Common myeloid progenitor, CD34-positive (primary cell): Measurements from ENCODE around the gene SERINC2.

Source experiments
- CTCF ChIA-PET: fragments of 350-600 bp; sonication (Branson Sonifier 250); formaldehyde crosslinking; loops from one replicate; lab custom pipeline; 2021; ENCODE audit warnings: antibody characterized with exemption; lab: Charles Lee
- POLR2A ChIA-PET: fragments of 350-600 bp; sonication (Branson Sonifier 250); formaldehyde crosslinking; loops from one replicate; lab custom pipeline; 2021; ENCODE audit warnings: antibody characterized with exemption; lab: Charles Lee
- DNase-seq, 3 donors: peaks; one replicate each; pipeline versions ENCODE4 v3.0.0 to v3.0.0-alpha.2; 2013
- H3K27ac ChIP-seq, 2 experiments: 1 replicate in 1 of 2; 2 replicates in 1 of 2; pipeline ENCODE4 v1.7.0; 2013; ENCODE audit warnings: inconsistent platforms in 2 of 2, low read length in 2 of 2, mild to moderate bottlenecking in 2 of 2, low read depth in 1 of 2, moderate library complexity in 1 of 2; ENCODE audit not compliant: severe bottlenecking in 2 of 2, insufficient read depth in 1 of 2, poor library complexity in 1 of 2
- H3K27me3 ChIP-seq, 5 experiments: replicated peaks in 2 of 5; 1 replicate in 3 of 5; 2 replicates in 2 of 5; pipeline versions ENCODE4 v1.6.1 to v1.7.0; 2013; ENCODE audit warnings: low read length in 4 of 5, mild to moderate bottlenecking in 2 of 5, moderate library complexity in 2 of 5, inconsistent platforms in 1 of 5; ENCODE audit not compliant: insufficient read depth in 5 of 5, control insufficient read depth in 4 of 5
- H3K36me3 ChIP-seq, 4 experiments: 1 replicate in 2 of 4; 2 replicates in 2 of 4; pipeline versions ENCODE4 v1.6.1 to v1.7.0; 2013; ENCODE audit warnings: low read length in 3 of 4, control low read depth in 1 of 4, mild to moderate bottlenecking in 1 of 4; ENCODE audit not compliant: control insufficient read depth in 4 of 4, insufficient read depth in 4 of 4
- H3K4me1 ChIP-seq, 4 experiments: 1 replicate in 3 of 4; 2 replicates in 1 of 4; pipeline versions ENCODE4 v1.6.1 to v1.7.1; 2013; ENCODE audit warnings: low read length in 3 of 4, mild to moderate bottlenecking in 3 of 4, control low read depth in 1 of 4, inconsistent platforms in 1 of 4, moderate library complexity in 1 of 4; ENCODE audit not compliant: control insufficient read depth in 4 of 4, insufficient read depth in 4 of 4; ENCODE audit errors: control extremely low read depth in 1 of 4
- H3K4me3 ChIP-seq, 7 experiments: 1 replicate in 4 of 7; 2 replicates in 3 of 7; pipeline versions ENCODE4 v1.5.1 to v1.7.0; 2013; ENCODE audit warnings: mild to moderate bottlenecking in 7 of 7, low read length in 6 of 7, moderate library complexity in 6 of 7, inconsistent platforms in 2 of 7, low read depth in 2 of 7, control low read depth in 1 of 7; ENCODE audit not compliant: insufficient read depth in 4 of 7, control insufficient read depth in 1 of 7; ENCODE audit errors: extremely low read depth in 1 of 7
- H3K9me3 ChIP-seq, 5 experiments: 1 replicate in 4 of 5; 2 replicates in 1 of 5; pipeline versions ENCODE4 v1.6.1 to v1.7.1; 2013; ENCODE audit warnings: low read length in 4 of 5, mild to moderate bottlenecking in 2 of 5, inconsistent platforms in 1 of 5, low read depth in 1 of 5, moderate library complexity in 1 of 5; ENCODE audit not compliant: control insufficient read depth in 4 of 5, insufficient read depth in 2 of 5; ENCODE audit errors: control extremely low read depth in 1 of 5
- WGBS: methylation state at CpG from one replicate; pipeline ENCODE4 v1.1.5; 2013; ENCODE audit not compliant: insufficient coverage; 5-methylcytosine and 5-hydroxymethylcytosine counted together

SERINC2 gene

DNA sequence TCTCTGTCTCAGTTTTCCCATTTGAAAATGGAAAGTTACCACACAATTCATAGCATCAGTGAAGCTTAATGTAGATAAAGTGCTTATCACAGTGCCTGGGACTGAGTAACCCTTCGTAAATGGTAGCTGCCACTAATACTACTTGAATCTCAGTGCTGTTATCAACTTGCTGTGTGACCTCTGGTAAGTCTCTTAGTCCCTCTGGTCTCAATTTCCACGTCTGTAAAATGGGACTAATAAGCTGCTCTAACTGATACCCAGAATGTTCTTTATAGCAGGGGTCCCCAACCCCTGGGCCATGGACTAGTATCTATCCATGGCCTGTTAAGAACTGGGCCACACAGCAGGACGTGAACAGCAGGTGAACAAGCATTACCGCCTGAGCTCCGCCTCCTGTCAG is 7.7 kb downstream of the SERINC2 start:
- POLR2A ChIA-PET = no interaction called here
- Histone ChIP-seq H3K4me3 (no peak overlapping the region), H3K36me3 (no peaks in the 10 kb centered on the region)

DNA sequence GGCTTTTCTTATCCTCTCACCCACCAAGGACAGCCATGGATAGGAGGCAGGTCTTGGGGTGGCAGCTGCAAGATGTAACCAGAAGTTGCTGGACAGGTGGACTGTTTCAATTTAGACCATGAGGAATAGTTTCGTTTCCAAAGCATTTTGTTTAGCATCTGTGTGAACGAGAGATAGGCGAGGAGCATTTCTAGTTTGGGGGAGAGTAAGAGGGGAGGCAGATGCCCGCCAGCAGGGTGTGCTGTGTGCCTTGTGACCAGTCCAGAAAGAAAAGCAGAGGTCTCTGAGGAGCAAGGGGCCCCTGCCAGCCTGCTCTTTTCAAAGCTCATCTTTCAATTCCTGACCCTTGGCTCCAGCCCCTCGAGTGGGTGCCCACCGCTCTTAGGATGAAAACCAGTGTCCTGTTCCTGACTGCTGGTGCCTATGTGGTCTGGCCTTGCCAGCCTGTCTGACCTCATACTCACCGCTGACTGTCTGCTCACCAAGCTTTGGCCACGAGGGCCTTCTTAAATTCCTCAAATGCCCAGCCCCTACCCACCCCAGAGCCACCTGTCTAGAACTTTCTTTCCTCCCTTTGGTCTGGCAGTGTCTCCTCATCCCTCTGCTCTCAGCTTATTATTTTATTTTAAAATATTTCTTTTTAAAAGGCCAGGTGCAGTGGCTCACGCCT is 8.5 kb downstream of the SERINC2 start:
- no peaks in the 10 kb centered on the region for H3K36me3 ChIP-seq
- peaks cover 0 to 13% (median 10%) of the 10 kb centered on the region in 4 experiments for H3K4me1 ChIP-seq
- WGBS = 78% methylated on average over 8 of the region's 9 CpGs
- H3K9me3 ChIP-seq = no peaks in the 10 kb centered on the region
- H3K4me3 ChIP-seq = no peak overlapping the region
- POLR2A ChIA-PET = no interaction called here
- H3K27ac ChIP-seq = no peak overlapping the region
- peak; percentile 61 to 73 (median 72) for DNase-seq
- CTCF ChIA-PET = interaction anchor here (0.7 to 9.1 kb wide), 21 partner anchors 10 to 241 kb away, joined by 3 to 104 read pairs (median 4); partner anchors contain the start of gene FABP3
- H3K27me3 ChIP-seq = no peaks in the 10 kb centered on the region

More for the DNA sequence above, 7.7 kb downstream of the SERINC2 start:
- H3K9me3 ChIP-seq = no peaks in the 10 kb centered on the region
- no peak for DNase-seq
- peaks cover 0 to 7% (median 0%) of the 10 kb centered on the region in 5 experiments for H3K27me3 ChIP-seq
- WGBS = 91% methylated on average over 5 of the region's 5 CpGs
- no peak overlapping the region for H3K27ac ChIP-seq
- CTCF ChIA-PET = interaction anchor here (0.6 to 9.1 kb wide), 15 partner anchors 9 to 235 kb away, joined by 3 to 104 read pairs (median 4); no protein-coding TSS in a partner anchor
- H3K4me1 ChIP-seq = peaks cover 0 to 13% (median 10%) of the 10 kb centered on the region in 4 experiments

GRCh38 chr1:31422505-31423319 is 9.7 kb downstream of the SERINC2 start:
- ChIA-PET POLR2A (interaction anchor here (1.2 kb wide), 1 partner anchor 126 kb away, joined by 3 read pairs; no protein-coding TSS in a partner anchor), CTCF (interaction anchor here (0.7 to 9.1 kb wide), 19 partner anchors 14 to 238 kb away, joined by 3 to 104 read pairs (median 5); partner anchors contain the start of gene FABP3)
- Histone ChIP-seq H3K27me3 (no peaks in the 10 kb centered on the region), H3K9me3 (no peaks in the 10 kb centered on the region), H3K4me1 (peaks cover 0 to 13% (median 10%) of the 10 kb centered on the region in 4 experiments), H3K36me3 (no peaks in the 10 kb centered on the region), H3K4me3 (no peak overlapping the region), H3K27ac (no peak overlapping the region)
- peak; percentile 61 to 80 (median 75) for DNase-seq
- 22% methylated on average over 7 of the region's 15 CpGs for WGBS

- WGBS = 77% methylated on average over 12 of the region's 23 CpGs
- POLR2A ChIA-PET = interaction anchor here (1.2 kb wide), 1 partner anchor 126 kb away, joined by 3 read pairs; no protein-coding TSS in a partner anchor
These were observed 10.5 kb downstream of the SERINC2 start for GRCh38 chr1:31423418-31423947.

GRCh38 chr1:31424568-31424967 is 11.6 kb downstream of the SERINC2 start:
- 100% methylated on average over 10 of the region's 15 CpGs for WGBS
- ChIA-PET POLR2A (no interaction called here), CTCF (interaction anchor here (0.6 to 7.4 kb wide), 4 partner anchors 10 to 240 kb away, joined by 3 to 81 read pairs (median 6); no protein-coding TSS in a partner anchor)
- Histone ChIP-seq H3K27ac (no peak overlapping the region), H3K4me1 (peaks cover 0 to 13% (median 10%) of the 10 kb centered on the region in 4 experiments), H3K27me3 (no peaks in the 10 kb centered on the region), H3K36me3 (no peaks in the 10 kb centered on the region), H3K9me3 (no peaks in the 10 kb centered on the region), H3K4me3 (no peak overlapping the region)
- DNase-seq = no peak

More at GRCh38 chr1:31423418-31423947, 10.5 kb downstream of the SERINC2 start:
- DNase-seq = peak in 2 of 3 donors; percentile 72 to 83
- Histone ChIP-seq H3K9me3 (no peaks in the 10 kb centered on the region), H3K4me1 (peaks cover 0 to 13% (median 10%) of the 10 kb centered on the region in 4 experiments), H3K27me3 (no peaks in the 10 kb centered on the region), H3K36me3 (no peaks in the 10 kb centered on the region), H3K4me3 (no peak overlapping the region), H3K27ac (peak overlapping the region in 1 of 2 experiments; percentile 5)
- CTCF ChIA-PET = interaction anchor here (0.9 to 9.1 kb wide), 12 partner anchors 13 to 239 kb away, joined by 3 to 104 read pairs (median 8); no protein-coding TSS in a partner anchor

- H3K27ac ChIP-seq = no peak overlapping the region
- whole genome bisulfite sequencing = 90% methylated on average over 18 of the region's 28 CpGs
- CTCF ChIA-PET = interaction anchor here (0.8 to 1.5 kb wide), 4 partner anchors 113 to 166 kb away, joined by 3 to 5 read pairs (median 3); no protein-coding TSS in a partner anchor
These were observed 12.5 kb downstream of the SERINC2 start for GRCh38 chr1:31425301-31426081.

More at GRCh38 chr1:31425301-31426081, 12.5 kb downstream of the SERINC2 start:
- Histone ChIP-seq H3K9me3 (no peaks in the 10 kb centered on the region), H3K4me1 (peaks cover 0 to 13% (median 10%) of the 10 kb centered on the region in 4 experiments), H3K36me3 (no peaks in the 10 kb centered on the region), H3K4me3 (no peak overlapping the region), H3K27me3 (no peaks in the 10 kb centered on the region)
- DNase-seq = no peak
- POLR2A ChIA-PET = no interaction called here
